OCI-LY7 (cell line): Measurements from ENCODE around the gene ADPRS.

Source experiments
- CTCF ChIP-seq: fragments of 200-600 bp; sonication (generic); conservative IDR thresholded peaks from 2 replicates; pipeline ENCODE4 v1.5.1; 2014; ENCODE audit warnings: mild to moderate bottlenecking, antibody characterized with exemption, low read length, moderate library complexity, mixed read lengths
- EZH2phosphoT487 ChIP-seq: fragments of 200-600 bp; sonication (generic); IDR thresholded peaks from 2 replicates; pipeline ENCODE4 v1.6.1; 2018; ENCODE audit warnings: low read depth, borderline replicate concordance, mild to moderate bottlenecking, mixed run types, antibody characterized with exemption, low read length, moderate library complexity, mixed read lengths

GRCh38 chr1:36080236-36080635, 8.5 kb upstream of the ADPRS start:
- TF ChIP-seq CTCF (no peak), EZH2phosphoT487 (no peak)
